Chondrocyte (in vitro differentiated cells): ENCODE measurements around the gene MYBBP1A. TPM values are rescaled to one million over a fixed set of nuclear protein-coding genes. Genes with fewer than 3 reads are reported as not detected.

Experiments
- DNase-seq: peaks from one replicate; pipeline ENCODE4 v3.0.0; 2021; ENCODE audit warnings: mixed read lengths, low spot score
- H3K27ac Mint-ChIP-seq: one replicate; pipeline ENCODE4 v1.8.0; 2021; ENCODE audit warnings: mild to moderate bottlenecking, moderate library complexity, mixed read lengths; ENCODE audit not compliant: unreplicated experiment
- H3K27me3 Mint-ChIP-seq: 2 replicates; pipeline ENCODE4 v1.8.0; 2021; ENCODE audit warnings: low read depth, mixed read lengths
- H3K36me3 Mint-ChIP-seq: 2 replicates; pipeline ENCODE4 v1.8.0; 2021; ENCODE audit warnings: low read depth, mixed read lengths
- H3K4me1 Mint-ChIP-seq: 2 replicates; pipeline ENCODE4 v1.8.0; 2021; ENCODE audit warnings: low read depth, mild to moderate bottlenecking, mixed read lengths
- H3K4me3 Mint-ChIP-seq: one replicate; pipeline ENCODE4 v1.8.0; 2021; ENCODE audit warnings: mild to moderate bottlenecking, moderate library complexity, mixed read lengths; ENCODE audit not compliant: unreplicated experiment
- H3K9me3 Mint-ChIP-seq: 2 replicates; pipeline ENCODE4 v1.8.0; 2021; ENCODE audit warnings: low read depth, mixed read lengths
- CTCF ChIP-seq: fragments of 200-600 bp; sonication (generic); IDR thresholded peaks from 2 replicates; pipeline ENCODE4 v1.5.0; 2021; ENCODE audit warnings: antibody characterized with exemption, mild to moderate bottlenecking, moderate library complexity
- total RNA-seq: library from RNA; stranded (reverse); gene quantifications from 3 replicates; pipeline ENCODE4 v1.2.1, GENCODE V29; 2021

Gene MYBBP1A
- total RNA-seq, 1 donor from 2014 or later: 33.6 TPM

- Mint-ChIP-seq H3K9me3 (no peaks in the 10 kb centered on the region), H3K4me3 (no peak overlapping the region), H3K27ac (no peak overlapping the region), H3K4me1 (peaks cover 16% of the 10 kb centered on the region), H3K36me3 (no peaks in the 10 kb centered on the region), H3K27me3 (peaks cover 11% of the 10 kb centered on the region)
- DNase-seq: no peak
- TF ChIP-seq CTCF: peak; percentile 47
Observed at GRCh38 chr17:4594931-4595684, 39.9 kb upstream of the MYBBP1A start.

GRCh38 chr17:4594406-4594805 lies 39.2 kb upstream of the MYBBP1A start:
- Mint-ChIP-seq H3K4me1 (peaks cover 9% of the 10 kb centered on the region), H3K27me3 (peaks cover 12% of the 10 kb centered on the region), H3K4me3 (no peak overlapping the region), H3K27ac (no peak overlapping the region), H3K9me3 (no peaks in the 10 kb centered on the region), H3K36me3 (no peaks in the 10 kb centered on the region)
- TF ChIP-seq CTCF: no peak
- no peak for DNase-seq

GRCh38 chr17:4593021-4593421 lies 37.8 kb upstream of the MYBBP1A start:
- peaks cover 3% of the 10 kb centered on the region for H3K4me1 Mint-ChIP-seq

GRCh38 chr17:4592240-4593005 lies 37.2 kb upstream of the MYBBP1A start:
- H3K4me1 Mint-ChIP-seq: peaks cover 3% of the 10 kb centered on the region
- no peak overlapping the region for H3K27ac Mint-ChIP-seq

More at GRCh38 chr17:4593021-4593421, 37.8 kb upstream of the MYBBP1A start:
- H3K36me3 Mint-ChIP-seq: no peaks in the 10 kb centered on the region
- DNase-seq: no peak
- H3K9me3 Mint-ChIP-seq: no peaks in the 10 kb centered on the region
- H3K27ac Mint-ChIP-seq: no peak overlapping the region
- TF ChIP-seq CTCF: no peak
- H3K27me3 Mint-ChIP-seq: peaks cover 12% of the 10 kb centered on the region
- H3K4me3 Mint-ChIP-seq: no peak overlapping the region

More at GRCh38 chr17:4592240-4593005, 37.2 kb upstream of the MYBBP1A start:
- TF ChIP-seq CTCF: no peak
- H3K27me3 Mint-ChIP-seq: peaks cover 12% of the 10 kb centered on the region
- no peaks in the 10 kb centered on the region for H3K9me3 Mint-ChIP-seq
- H3K4me3 Mint-ChIP-seq: no peak overlapping the region
- DNase-seq: no peak
- no peaks in the 10 kb centered on the region for H3K36me3 Mint-ChIP-seq
